D721Med (cell line): ENCODE measurements around the gene YWHAB.

ENCODE experiments used
- DNase-seq: peaks from one replicate; pipeline ENCODE4 v3.0.0; 2011; ENCODE audit warnings: low spot score; ENCODE audit not compliant: insufficient read length
- FAIRE-seq: peaks from 2 replicates; lab custom pipeline; 2011; peaks lifted over from hg19 to GRCh38; lab: Jason Lieb, UNC
- TF ChIP-seq, protein P1 (sequence below): IDR thresholded peaks from 2 replicates; pipeline ENCODE4 v1.5.1; 2012; ENCODE audit warnings: mild to moderate bottlenecking, control low read depth; ENCODE audit not compliant: insufficient read depth; ENCODE audit errors: missing control alignments

The YWHAB gene

DNA sequence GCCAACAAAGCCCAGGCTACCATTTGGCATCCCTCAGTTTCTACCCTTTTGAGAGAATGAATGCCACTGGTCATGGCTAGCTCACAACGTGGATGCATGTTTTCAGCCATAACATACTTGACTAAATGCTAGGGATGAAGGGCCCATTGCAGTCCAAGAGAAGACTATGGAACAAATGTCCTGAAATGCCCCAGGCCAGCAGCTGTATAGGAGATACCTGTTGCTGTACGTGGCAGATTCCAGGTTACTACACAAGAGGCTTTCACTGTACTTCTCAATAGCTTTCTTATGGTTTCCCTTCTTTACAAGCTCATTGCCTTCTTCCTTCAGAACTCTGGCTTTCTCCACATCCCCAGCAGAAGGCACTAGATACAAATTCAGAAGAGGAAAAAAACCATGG is 63.0 kb downstream of the YWHAB start:
- FAIRE-seq (no peak), DNase-seq (no peak)
- TF ChIP-seq, protein P1, sequence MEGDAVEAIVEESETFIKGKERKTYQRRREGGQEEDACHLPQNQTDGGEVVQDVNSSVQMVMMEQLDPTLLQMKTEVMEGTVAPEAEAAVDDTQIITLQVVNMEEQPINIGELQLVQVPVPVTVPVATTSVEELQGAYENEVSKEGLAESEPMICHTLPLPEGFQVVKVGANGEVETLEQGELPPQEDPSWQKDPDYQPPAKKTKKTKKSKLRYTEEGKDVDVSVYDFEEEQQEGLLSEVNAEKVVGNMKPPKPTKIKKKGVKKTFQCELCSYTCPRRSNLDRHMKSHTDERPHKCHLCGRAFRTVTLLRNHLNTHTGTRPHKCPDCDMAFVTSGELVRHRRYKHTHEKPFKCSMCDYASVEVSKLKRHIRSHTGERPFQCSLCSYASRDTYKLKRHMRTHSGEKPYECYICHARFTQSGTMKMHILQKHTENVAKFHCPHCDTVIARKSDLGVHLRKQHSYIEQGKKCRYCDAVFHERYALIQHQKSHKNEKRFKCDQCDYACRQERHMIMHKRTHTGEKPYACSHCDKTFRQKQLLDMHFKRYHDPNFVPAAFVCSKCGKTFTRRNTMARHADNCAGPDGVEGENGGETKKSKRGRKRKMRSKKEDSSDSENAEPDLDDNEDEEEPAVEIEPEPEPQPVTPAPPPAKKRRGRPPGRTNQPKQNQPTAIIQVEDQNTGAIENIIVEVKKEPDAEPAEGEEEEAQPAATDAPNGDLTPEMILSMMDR = no peak

DNA sequence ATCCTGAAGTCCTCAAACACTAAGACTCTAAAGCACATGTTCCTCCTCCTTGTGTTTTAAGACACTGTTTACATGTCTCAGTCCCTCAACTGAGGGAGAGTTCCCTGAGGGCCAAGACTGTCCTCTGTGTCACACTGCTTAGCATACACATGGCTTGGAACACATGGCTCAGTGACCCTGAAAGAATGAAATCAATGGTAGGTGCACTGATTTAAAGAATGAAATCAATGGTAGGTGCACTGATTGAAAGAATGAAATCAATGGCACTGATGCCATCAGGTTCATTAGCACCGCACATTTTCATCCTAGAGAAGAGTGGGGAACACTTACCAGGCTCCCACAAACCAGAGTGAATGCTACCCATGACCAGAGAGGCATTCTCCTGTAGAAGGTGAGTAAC is 64.9 kb downstream of the YWHAB start:
- FAIRE-seq (no peak), DNase-seq (no peak)
- TF ChIP-seq, protein P1 = no peak

DNA sequence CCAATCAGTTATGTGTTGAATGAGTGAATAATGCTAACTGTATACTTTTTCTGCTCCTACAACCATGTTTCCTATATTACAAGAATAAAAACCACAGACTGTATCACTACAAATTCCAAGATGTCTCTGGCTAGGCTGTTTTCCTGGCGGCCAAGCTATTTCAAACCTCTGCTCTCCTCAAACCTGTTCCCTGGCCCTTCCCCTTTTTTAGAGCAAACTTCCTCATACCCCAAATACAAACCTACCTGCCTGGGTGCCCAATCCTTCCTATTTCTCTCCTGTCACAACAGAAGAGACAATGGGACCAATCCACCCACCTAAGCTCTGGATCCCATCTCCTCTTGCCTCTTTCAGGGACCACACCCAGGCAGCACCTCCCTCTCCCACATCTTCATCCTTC is 67.2 kb downstream of the YWHAB start:
- FAIRE-seq = no peak
- TF ChIP-seq, protein P1 = no peak
- DNase-seq = no peak

- FAIRE-seq = no peak
- TF ChIP-seq, protein P1 = no peak
- DNase-seq = no peak
These were observed 68.7 kb downstream of the YWHAB start for GRCh38 chr20:44954211-44954610.

DNA sequence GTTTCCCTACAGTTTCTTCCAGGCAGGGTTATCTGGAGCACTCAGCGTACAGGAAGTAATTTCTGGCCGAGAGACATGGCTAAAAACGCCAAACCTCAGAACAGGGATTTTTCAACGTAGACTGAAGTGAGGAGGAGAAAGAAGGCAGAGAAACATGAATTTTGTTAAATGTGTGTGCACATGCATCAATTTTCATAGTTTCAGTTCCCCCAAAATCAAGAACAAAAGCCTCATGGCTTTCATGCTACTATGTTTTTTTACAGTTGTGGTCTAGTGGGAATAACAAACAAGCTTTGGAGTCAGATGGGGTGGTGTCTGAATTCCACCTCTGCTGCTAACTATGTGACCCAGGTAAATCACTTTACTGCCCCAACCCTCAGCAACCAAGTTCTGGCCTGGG is 69.8 kb downstream of the YWHAB start:
- FAIRE-seq (no peak), DNase-seq (no peak)
- TF ChIP-seq, protein P1 = no peak

DNA sequence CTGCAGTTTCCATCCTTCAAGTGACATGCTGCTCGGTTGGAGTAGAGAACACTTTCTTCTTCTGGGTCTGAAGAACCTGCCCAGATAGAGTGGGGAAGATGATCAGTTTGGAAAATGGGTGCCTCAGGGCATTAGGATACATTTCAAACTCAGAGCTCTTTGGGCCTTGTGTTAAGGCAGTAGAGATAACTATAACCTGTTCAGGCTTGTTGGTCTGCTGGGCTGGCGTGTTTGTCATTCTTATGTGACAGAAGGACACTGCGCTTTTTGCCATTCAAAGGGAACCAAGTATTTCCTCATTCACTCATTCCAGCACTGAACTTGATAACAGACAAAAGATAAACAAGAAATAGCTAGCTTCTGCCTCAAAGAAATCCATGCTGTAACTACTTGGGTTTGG is 70.9 kb downstream of the YWHAB start:
- FAIRE-seq (no peak), DNase-seq (no peak)
- TF ChIP-seq, protein P1 = no peak
